Measurements from ENCODE around the gene MTLN.

MTLN gene

DNA sequence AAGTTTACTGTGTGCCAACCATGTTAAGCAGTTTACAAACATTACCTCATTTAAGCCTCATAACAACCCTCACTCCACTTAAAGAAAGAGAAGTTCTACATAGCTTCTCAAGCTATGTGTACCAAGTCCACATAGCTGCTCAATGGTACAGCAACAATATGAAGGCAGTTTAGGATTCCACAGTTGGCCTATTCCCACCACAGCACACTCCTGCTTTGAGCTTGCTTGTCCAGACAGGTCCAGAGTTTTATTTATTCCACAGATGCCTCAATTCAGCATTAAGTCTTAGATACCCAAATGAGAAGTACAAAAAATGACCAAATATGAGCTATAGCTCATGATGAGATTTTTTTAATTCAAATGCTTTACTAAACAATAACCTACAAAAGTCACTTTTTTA lies 32.3 kb downstream of the MTLN start:
- H3K4me1 ChIP-seq = peaks cover 6% of the 10 kb centered on the region
- H3K4me3 ChIP-seq (ENCODE audit: low read depth, low read length) = no peak overlapping the region
- no peak overlapping the region for H2AFZ ChIP-seq
- H3K4me2 ChIP-seq (ENCODE audit: low read length) = no peak overlapping the region
- H3K9me3 ChIP-seq (ENCODE audit: control insufficient read depth, low read length) = no peaks in the 10 kb centered on the region
- no peaks in the 10 kb centered on the region for H3K27me3 ChIP-seq (ENCODE audit: control insufficient read depth, insufficient read depth, low read length)
- H3K9ac ChIP-seq = no peak overlapping the region
- TF ChIP-seq, protein P1, sequence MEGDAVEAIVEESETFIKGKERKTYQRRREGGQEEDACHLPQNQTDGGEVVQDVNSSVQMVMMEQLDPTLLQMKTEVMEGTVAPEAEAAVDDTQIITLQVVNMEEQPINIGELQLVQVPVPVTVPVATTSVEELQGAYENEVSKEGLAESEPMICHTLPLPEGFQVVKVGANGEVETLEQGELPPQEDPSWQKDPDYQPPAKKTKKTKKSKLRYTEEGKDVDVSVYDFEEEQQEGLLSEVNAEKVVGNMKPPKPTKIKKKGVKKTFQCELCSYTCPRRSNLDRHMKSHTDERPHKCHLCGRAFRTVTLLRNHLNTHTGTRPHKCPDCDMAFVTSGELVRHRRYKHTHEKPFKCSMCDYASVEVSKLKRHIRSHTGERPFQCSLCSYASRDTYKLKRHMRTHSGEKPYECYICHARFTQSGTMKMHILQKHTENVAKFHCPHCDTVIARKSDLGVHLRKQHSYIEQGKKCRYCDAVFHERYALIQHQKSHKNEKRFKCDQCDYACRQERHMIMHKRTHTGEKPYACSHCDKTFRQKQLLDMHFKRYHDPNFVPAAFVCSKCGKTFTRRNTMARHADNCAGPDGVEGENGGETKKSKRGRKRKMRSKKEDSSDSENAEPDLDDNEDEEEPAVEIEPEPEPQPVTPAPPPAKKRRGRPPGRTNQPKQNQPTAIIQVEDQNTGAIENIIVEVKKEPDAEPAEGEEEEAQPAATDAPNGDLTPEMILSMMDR (IDR thresholded peaks at IDR 0.05) = no peak
- no peak overlapping the region for H3K27ac ChIP-seq
- no peaks in the 10 kb centered on the region for H3K79me2 ChIP-seq
- H3K36me3 ChIP-seq (ENCODE audit: control insufficient read depth, insufficient read depth, low read length) = no peaks in the 10 kb centered on the region

DNA sequence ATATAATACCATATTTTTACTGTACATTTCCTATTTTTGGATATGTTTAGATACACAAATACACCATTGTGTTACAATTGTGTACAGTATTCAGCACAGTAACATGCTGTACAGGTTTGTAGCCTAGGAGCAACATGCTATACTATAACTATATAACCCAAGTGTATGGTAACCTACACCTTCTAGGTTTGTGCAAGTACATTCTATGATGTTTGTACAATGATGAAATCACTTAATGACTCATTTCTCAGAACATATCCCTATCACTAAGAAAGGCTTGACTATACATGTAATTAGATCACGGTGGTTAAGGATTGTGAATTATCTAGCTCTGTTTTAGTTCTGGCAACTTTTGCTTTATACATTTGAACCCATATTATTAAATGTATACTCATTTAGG lies 38.8 kb downstream of the MTLN start:
- H3K4me1 ChIP-seq = no peaks in the 10 kb centered on the region
- H3K4me2 ChIP-seq (ENCODE audit: low read length) = no peak overlapping the region
- H3K27ac ChIP-seq = no peak overlapping the region
- H3K9ac ChIP-seq = no peak overlapping the region
- H2AFZ ChIP-seq = no peak overlapping the region
- no peaks in the 10 kb centered on the region for H3K36me3 ChIP-seq (ENCODE audit: control insufficient read depth, insufficient read depth, low read length)
- no peak overlapping the region for H3K4me3 ChIP-seq (ENCODE audit: low read depth, low read length)
- no peaks in the 10 kb centered on the region for H3K27me3 ChIP-seq (ENCODE audit: control insufficient read depth, insufficient read depth, low read length)
- H3K79me2 ChIP-seq = no peaks in the 10 kb centered on the region
- H3K9me3 ChIP-seq (ENCODE audit: control insufficient read depth, low read length) = no peaks in the 10 kb centered on the region
- TF ChIP-seq, protein P1 (IDR thresholded peaks at IDR 0.05) = no peak

DNA sequence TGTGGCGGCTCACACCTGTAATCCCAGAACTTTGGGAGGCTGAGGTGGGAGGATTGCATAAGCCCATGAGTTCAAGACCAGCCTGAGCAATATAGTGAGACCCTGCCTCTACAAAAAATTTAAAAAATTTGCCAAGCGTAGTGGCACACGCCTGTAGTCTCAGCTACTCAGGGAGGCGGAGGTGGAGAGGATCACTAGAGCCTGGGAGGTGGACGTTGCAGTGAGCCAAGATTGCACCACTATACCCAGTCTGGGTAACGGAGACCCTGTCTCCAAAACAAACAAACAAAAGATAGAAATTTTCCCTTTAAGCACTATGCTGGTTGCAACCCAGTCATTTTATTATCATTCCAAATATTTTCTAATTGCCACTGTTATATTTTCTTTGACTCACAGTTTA lies 39.8 kb downstream of the MTLN start:
- Histone ChIP-seq H3K4me3 (ENCODE audit: low read depth, low read length) (no peak overlapping the region), H3K36me3 (ENCODE audit: control insufficient read depth, insufficient read depth, low read length) (no peaks in the 10 kb centered on the region), H3K27ac (no peak overlapping the region), H2AFZ (no peak overlapping the region), H3K4me1 (no peaks in the 10 kb centered on the region), H3K9ac (no peak overlapping the region), H3K4me2 (ENCODE audit: low read length) (no peak overlapping the region), H3K9me3 (ENCODE audit: control insufficient read depth, low read length) (no peaks in the 10 kb centered on the region), H3K27me3 (ENCODE audit: control insufficient read depth, insufficient read depth, low read length) (no peaks in the 10 kb centered on the region), H3K79me2 (no peaks in the 10 kb centered on the region)
- TF ChIP-seq, protein P1 (IDR thresholded peaks at IDR 0.05) = no peak

DNA sequence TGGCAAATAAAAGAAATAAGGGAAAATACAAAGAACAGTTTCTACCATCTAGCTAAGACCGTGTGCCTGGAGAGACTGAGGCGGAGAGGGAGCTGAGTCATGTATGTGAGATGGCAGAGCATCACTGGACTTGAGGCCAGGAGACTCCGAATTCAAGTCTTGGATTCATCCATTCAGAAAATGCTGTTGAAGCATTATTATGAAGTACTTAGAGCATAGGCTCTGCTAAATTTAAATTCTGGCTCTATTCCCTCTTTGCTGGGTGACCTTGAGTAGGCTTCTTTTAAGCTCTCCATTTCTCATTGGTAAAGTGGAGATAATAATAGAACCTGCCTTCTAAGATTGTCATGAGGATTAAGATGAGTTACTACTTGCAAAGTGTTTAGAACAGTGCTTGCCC lies 42.2 kb downstream of the MTLN start:
- TF ChIP-seq, protein P1 (IDR thresholded peaks at IDR 0.05) = no peak
- Histone ChIP-seq H3K4me1 (no peaks in the 10 kb centered on the region), H3K27me3 (ENCODE audit: control insufficient read depth, insufficient read depth, low read length) (no peaks in the 10 kb centered on the region), H3K36me3 (ENCODE audit: control insufficient read depth, insufficient read depth, low read length) (no peaks in the 10 kb centered on the region), H3K9me3 (ENCODE audit: control insufficient read depth, low read length) (no peaks in the 10 kb centered on the region), H3K4me2 (ENCODE audit: low read length) (no peak overlapping the region), H3K27ac (no peak overlapping the region), H3K79me2 (no peaks in the 10 kb centered on the region), H3K9ac (no peak overlapping the region), H2AFZ (no peak overlapping the region), H3K4me3 (ENCODE audit: low read depth, low read length) (no peak overlapping the region)

DNA sequence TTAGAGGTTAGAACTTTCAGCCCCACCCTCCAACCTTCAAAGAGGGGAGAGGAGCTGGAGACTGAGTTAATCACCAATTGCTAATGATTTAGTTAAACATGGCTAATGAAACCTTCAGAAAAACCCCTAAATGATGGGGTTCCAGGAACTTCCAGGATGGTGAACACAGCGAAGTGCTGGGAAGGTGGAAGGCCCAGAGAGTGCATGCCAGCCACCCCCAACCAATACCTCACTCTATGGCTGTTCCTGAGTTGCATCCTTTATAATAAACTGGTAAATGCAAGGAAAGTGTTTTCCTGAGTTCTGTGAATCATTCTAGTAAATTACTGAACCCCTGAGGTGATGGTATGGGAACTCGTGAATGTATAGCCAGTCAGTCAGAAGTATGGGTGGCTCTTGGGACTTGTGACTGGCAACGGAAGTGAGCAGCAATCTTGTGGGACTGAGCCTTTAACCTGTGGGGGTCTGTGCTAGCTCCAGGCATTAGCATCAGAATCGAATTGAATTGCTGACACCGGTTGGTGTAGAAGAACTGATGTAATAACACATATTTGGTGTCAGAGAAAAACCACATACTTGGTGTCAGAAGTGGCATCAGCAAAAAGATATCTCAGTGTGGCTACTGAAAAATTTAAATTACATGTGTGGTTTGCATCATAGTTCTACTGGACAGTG lies 44.9 kb downstream of the MTLN start:
- Histone ChIP-seq H2AFZ (no peak overlapping the region), H3K9me3 (ENCODE audit: control insufficient read depth, low read length) (no peaks in the 10 kb centered on the region), H3K4me1 (no peaks in the 10 kb centered on the region), H3K9ac (no peak overlapping the region), H3K27ac (no peak overlapping the region), H3K4me2 (ENCODE audit: low read length) (no peak overlapping the region), H3K36me3 (ENCODE audit: control insufficient read depth, insufficient read depth, low read length) (no peaks in the 10 kb centered on the region), H3K4me3 (ENCODE audit: low read depth, low read length) (no peak overlapping the region), H3K79me2 (no peaks in the 10 kb centered on the region), H3K27me3 (ENCODE audit: control insufficient read depth, insufficient read depth, low read length) (no peaks in the 10 kb centered on the region)
- TF ChIP-seq, protein P1 (IDR thresholded peaks at IDR 0.05) = no peak
